ENCODE data around the gene CHAT.

DNA sequence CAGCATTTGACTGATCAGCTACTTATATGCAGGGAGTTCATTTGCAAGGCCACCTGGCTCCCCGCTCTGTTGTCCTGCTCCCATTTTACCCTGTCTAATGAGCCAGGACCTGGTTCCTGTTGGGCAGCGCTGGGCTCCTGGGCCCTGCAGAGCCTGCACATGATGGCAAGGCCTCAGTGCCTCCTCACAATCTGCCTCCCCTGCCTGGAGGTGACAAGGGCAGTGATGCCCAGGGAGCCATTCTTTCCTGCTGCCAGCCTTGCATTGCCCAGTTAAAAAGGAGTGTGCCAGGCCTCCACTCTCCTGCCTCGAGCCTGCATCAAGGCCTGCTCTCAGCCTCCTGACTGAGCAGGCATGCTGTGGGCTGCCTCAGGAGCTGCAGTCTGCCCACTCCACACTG, 28.5 kb downstream of the CHAT start:
- no peak for TF ChIP-seq POLR2AphosphoS5 (IDR thresholded peaks at IDR 0.05)
- TF ChIP-seq CTCF (IDR thresholded peaks at IDR 0.05), result no peak
- TF ChIP-seq POLR2A (IDR thresholded peaks at IDR 0.05), result no peak
